H9 (cell line): ENCODE results near the gene TBC1D3B. TPM values are rescaled to one million over a fixed set of nuclear protein-coding genes. Genes with fewer than 3 reads are reported as not detected.
"Not testable (repeated sequence)": the region's sequence is repeated elsewhere in the genome, so short reads cannot be mapped to it uniquely, and the experiment has no call there.

ENCODE experiments used
- DNase-seq: peaks from one replicate; pipeline ENCODE4 v3.0.0-alpha.2; 2017
- H2AFZ ChIP-seq: one replicate; pipeline ENCODE4 v1.6.1; 2013; ENCODE audit warnings: mild to moderate bottlenecking, low read length, control low read depth, moderate library complexity
- H2AK5ac ChIP-seq: 2 replicates; pipeline ENCODE4 v1.6.1; 2013; ENCODE audit warnings: low read length, control low read depth, mixed read lengths; ENCODE audit not compliant: insufficient read length
- H2BK120ac ChIP-seq: one replicate; pipeline ENCODE4 v1.6.1; 2013; ENCODE audit warnings: low read depth, mild to moderate bottlenecking, low read length, control low read depth, inconsistent platforms; ENCODE audit not compliant: poor library complexity, severe bottlenecking
- H2BK12ac ChIP-seq: 2 replicates; pipeline ENCODE4 v1.6.1; 2013; ENCODE audit warnings: low read length, control low read depth, mixed read lengths, low read depth; ENCODE audit not compliant: insufficient read length
- H2BK15ac ChIP-seq: 2 replicates; pipeline ENCODE4 v1.6.1; 2013; ENCODE audit warnings: low read depth, low read length, control low read depth
- H2BK20ac ChIP-seq: one replicate; pipeline ENCODE4 v1.6.1; 2013; ENCODE audit warnings: low read depth, mild to moderate bottlenecking, low read length, control low read depth, inconsistent platforms; ENCODE audit not compliant: poor library complexity, severe bottlenecking
- H2BK5ac ChIP-seq: 2 replicates; pipeline ENCODE4 v1.6.1; 2013; ENCODE audit warnings: low read length, control low read depth, mixed read lengths; ENCODE audit not compliant: insufficient read length
- H3K14ac ChIP-seq: 2 replicates; pipeline ENCODE4 v1.6.1; 2013; ENCODE audit warnings: low read length, control low read depth; ENCODE audit not compliant: insufficient read depth
- H3K18ac ChIP-seq: 2 replicates; pipeline ENCODE4 v1.6.1; 2013; ENCODE audit warnings: low read depth, mild to moderate bottlenecking, mixed read lengths, low read length, control low read depth; ENCODE audit not compliant: insufficient read length
- H3K23ac ChIP-seq: 2 replicates; pipeline ENCODE4 v1.6.1; 2013; ENCODE audit warnings: low read length, control low read depth, mixed read lengths, low read depth; ENCODE audit not compliant: insufficient read length
- H3K23me2 ChIP-seq: 2 replicates; pipeline ENCODE4 v1.6.1; 2013; ENCODE audit warnings: low read depth, mild to moderate bottlenecking, mixed read lengths, low read length, control low read depth; ENCODE audit not compliant: insufficient read length, poor library complexity, severe bottlenecking
- H3K27ac ChIP-seq: 2 replicates; pipeline ENCODE4 v1.5.1; 2013; ENCODE audit warnings: low read length, control low read depth, mixed read lengths, low read depth; ENCODE audit not compliant: insufficient read length
- H3K27me3 ChIP-seq: 2 replicates; pipeline ENCODE4 v1.6.1; 2013; ENCODE audit warnings: low read length, control low read depth, inconsistent platforms; ENCODE audit not compliant: insufficient read depth
- H3K4ac ChIP-seq: 2 replicates; pipeline ENCODE4 v1.6.1; 2013; ENCODE audit warnings: low read depth, mild to moderate bottlenecking, control low read depth, inconsistent platforms, low read length, moderate library complexity
- H3K4me1 ChIP-seq: 2 replicates; pipeline ENCODE4 v1.6.1; 2013; ENCODE audit warnings: low read length, control low read depth, inconsistent platforms; ENCODE audit not compliant: insufficient read depth
- H3K4me2 ChIP-seq: 2 replicates; pipeline ENCODE4 v1.6.1; 2013; ENCODE audit warnings: low read length, control low read depth, mixed read lengths; ENCODE audit not compliant: insufficient read length, insufficient read depth
- H3K56ac ChIP-seq: 2 replicates; pipeline ENCODE4 v1.6.1; 2013; ENCODE audit warnings: low read depth, mild to moderate bottlenecking, mixed read lengths, low read length, control low read depth; ENCODE audit not compliant: insufficient read length
- H3K79me1 ChIP-seq: 2 replicates; pipeline ENCODE4 v1.6.1; 2013; ENCODE audit warnings: low read depth, mild to moderate bottlenecking, moderate library complexity, low read length, control low read depth, inconsistent platforms; ENCODE audit not compliant: insufficient read depth, poor library complexity, severe bottlenecking
- H3K79me2 ChIP-seq: 2 replicates; pipeline ENCODE4 v1.6.1; 2013; ENCODE audit warnings: low read length, control low read depth, inconsistent platforms; ENCODE audit not compliant: insufficient read depth
- H3K9ac ChIP-seq: 2 replicates; pipeline ENCODE4 v1.6.1; 2013; ENCODE audit warnings: low read length, control low read depth, mixed read lengths; ENCODE audit not compliant: insufficient read length; ENCODE audit errors: extremely low read depth
- H3K9me3 ChIP-seq: one replicate; pipeline ENCODE4 v1.6.1; 2013; ENCODE audit warnings: low read depth, low read length, inconsistent platforms; ENCODE audit not compliant: control insufficient read depth
- H3T11ph ChIP-seq: one replicate; pipeline ENCODE4 v1.6.1; 2013; ENCODE audit warnings: mild to moderate bottlenecking, low read length, control low read depth, inconsistent platforms
- H4K20me1 ChIP-seq: one replicate; pipeline ENCODE4 v1.6.1; 2013; ENCODE audit not compliant: control insufficient read depth, insufficient read length, insufficient read depth
- H4K5ac ChIP-seq: 2 replicates; pipeline ENCODE4 v1.6.1; 2013; ENCODE audit warnings: low read depth, mild to moderate bottlenecking, mixed read lengths, low read length, control low read depth; ENCODE audit not compliant: insufficient read length
- H4K8ac ChIP-seq: replicated peaks from 2 replicates; pipeline ENCODE4 v1.6.1; 2013; ENCODE audit warnings: low read length, control low read depth, mixed read lengths, low read depth; ENCODE audit not compliant: insufficient read length
- H4K91ac ChIP-seq: 2 replicates; pipeline ENCODE4 v1.6.1; 2013; ENCODE audit warnings: low read depth, mild to moderate bottlenecking, moderate library complexity, mixed read lengths, low read length, control low read depth; ENCODE audit not compliant: insufficient read length
- H3K27ac Mint-ChIP-seq, 3 experiments: 2 replicates in 2 of 3; 3 replicates in 1 of 3; pipeline ENCODE4 v1.8.0; 2020 to 2021; ENCODE audit warnings: mixed read lengths in 3 of 3, mild to moderate bottlenecking in 1 of 3, moderate library complexity in 1 of 3
- H3K27me3 Mint-ChIP-seq: 2 replicates; pipeline ENCODE4 v1.8.0; 2021; ENCODE audit warnings: low read depth, mild to moderate bottlenecking, moderate library complexity, mixed read lengths
- H3K36me3 Mint-ChIP-seq, 3 experiments: 2 replicates in 2 of 3; 3 replicates in 1 of 3; pipeline ENCODE4 v1.8.0; 2020 to 2021; ENCODE audit warnings: low read depth in 3 of 3, mixed read lengths in 3 of 3; ENCODE audit not compliant: insufficient read depth in 1 of 3
- H3K4me1 Mint-ChIP-seq, 2 experiments: 2 replicates each; pipeline ENCODE4 v1.8.0; 2020; ENCODE audit warnings: mixed read lengths in 2 of 2
- H3K4me3 Mint-ChIP-seq, 2 experiments: 2 replicates in 1 of 2; 3 replicates in 1 of 2; pipeline ENCODE4 v1.8.0; 2020 to 2021; ENCODE audit warnings: mild to moderate bottlenecking in 2 of 2, mixed read lengths in 2 of 2, moderate library complexity in 1 of 2
- H3K9me3 Mint-ChIP-seq, 2 experiments: 2 replicates in 1 of 2; 3 replicates in 1 of 2; pipeline ENCODE4 v1.8.0; 2020; ENCODE audit warnings: mild to moderate bottlenecking in 2 of 2, mixed read lengths in 2 of 2, moderate library complexity in 1 of 2
- WGBS: extraction: QIAGEN DNeasy Blood & Tissue Kit; methylation state at CpG from one replicate; pipeline ENCODE4 v1.1.7; 2013; ENCODE audit warnings: missing lambda C conversion rate, low lambda C conversion rate, mixed read lengths; ENCODE audit not compliant: insufficient read length; ENCODE audit errors: extremely low coverage; 5-methylcytosine and 5-hydroxymethylcytosine counted together
- total RNA-seq: library from RNA; stranded (reverse); gene quantifications from 2 replicates; pipeline ENCODE4 v1.2.1, GENCODE V29; 2021
- TF ChIP-seq, protein P1 (sequence below): fragments of 200-600 bp; sonication (generic); conservative IDR thresholded peaks from 3 replicates; pipeline ENCODE4 v1.8.0; 2021; ENCODE audit warnings: antibody characterized with exemption, mild to moderate bottlenecking

TBC1D3B gene
- total RNA-seq, 1 experiment from 2014 or later: 8.8 TPM

- H3K27me3 Mint-ChIP-seq: peaks cover 42% of the 10 kb centered on the region
- H3K4me1 ChIP-seq: no peaks in the 10 kb centered on the region; the same call in 1 of the 2 replicates
- H3K23me2 ChIP-seq: peaks cover 15% of the 10 kb centered on the region
- H2BK20ac ChIP-seq: no peak overlapping the region
- H3K79me1 ChIP-seq: no peaks in the 10 kb centered on the region
- H3K4ac ChIP-seq: no peak overlapping the region
- peak overlapping the region; percentile 19 for H3K18ac ChIP-seq
- no peak overlapping the region for H4K91ac ChIP-seq
- H2AK5ac ChIP-seq: no peak overlapping the region
- H3T11ph ChIP-seq: no peak overlapping the region
- no peaks in the 10 kb centered on the region for H4K20me1 ChIP-seq
- H4K8ac ChIP-seq: no peak overlapping the region
- H3K36me3 Mint-ChIP-seq: peaks cover 0 to 3% (median 0%) of the 10 kb centered on the region in 3 experiments; a peak in 2 of 7 replicates
- peaks cover 9% of the 10 kb centered on the region; the same call in 1 of the 2 replicates for H3K27me3 ChIP-seq
- no peak overlapping the region for H2BK15ac ChIP-seq
- peak overlapping the region in 1 of 3 experiments; percentile 63; a peak in 1 of 7 replicates for H3K27ac Mint-ChIP-seq
- no peak overlapping the region for H3K23ac ChIP-seq
- no peak overlapping the region for H2AFZ ChIP-seq
- H2BK120ac ChIP-seq: no peak overlapping the region
- no peak overlapping the region for H3K27ac ChIP-seq
- H3K9me3 ChIP-seq: no peaks in the 10 kb centered on the region
- H2BK5ac ChIP-seq: no peak overlapping the region
- no peak overlapping the region for H3K9ac ChIP-seq
- peak overlapping the region; percentile 72 to 84 for H3K4me3 Mint-ChIP-seq
- WGBS: no CpG with 5 or more reads among the region's 48 CpGs
- peak overlapping the region; percentile 0 for H3K14ac ChIP-seq
- peak overlapping the region; percentile 49 for H3K4me2 ChIP-seq
- H4K5ac ChIP-seq: no peak overlapping the region
- H2BK12ac ChIP-seq: no peak overlapping the region
- no peak overlapping the region for H3K56ac ChIP-seq
- no peaks in the 10 kb centered on the region for H3K79me2 ChIP-seq
- H3K9me3 Mint-ChIP-seq: no peaks in the 10 kb centered on the region
- H3K4me1 Mint-ChIP-seq: peaks cover 4 to 9% of the 10 kb centered on the region in 2 experiments
- TF ChIP-seq, protein P1, sequence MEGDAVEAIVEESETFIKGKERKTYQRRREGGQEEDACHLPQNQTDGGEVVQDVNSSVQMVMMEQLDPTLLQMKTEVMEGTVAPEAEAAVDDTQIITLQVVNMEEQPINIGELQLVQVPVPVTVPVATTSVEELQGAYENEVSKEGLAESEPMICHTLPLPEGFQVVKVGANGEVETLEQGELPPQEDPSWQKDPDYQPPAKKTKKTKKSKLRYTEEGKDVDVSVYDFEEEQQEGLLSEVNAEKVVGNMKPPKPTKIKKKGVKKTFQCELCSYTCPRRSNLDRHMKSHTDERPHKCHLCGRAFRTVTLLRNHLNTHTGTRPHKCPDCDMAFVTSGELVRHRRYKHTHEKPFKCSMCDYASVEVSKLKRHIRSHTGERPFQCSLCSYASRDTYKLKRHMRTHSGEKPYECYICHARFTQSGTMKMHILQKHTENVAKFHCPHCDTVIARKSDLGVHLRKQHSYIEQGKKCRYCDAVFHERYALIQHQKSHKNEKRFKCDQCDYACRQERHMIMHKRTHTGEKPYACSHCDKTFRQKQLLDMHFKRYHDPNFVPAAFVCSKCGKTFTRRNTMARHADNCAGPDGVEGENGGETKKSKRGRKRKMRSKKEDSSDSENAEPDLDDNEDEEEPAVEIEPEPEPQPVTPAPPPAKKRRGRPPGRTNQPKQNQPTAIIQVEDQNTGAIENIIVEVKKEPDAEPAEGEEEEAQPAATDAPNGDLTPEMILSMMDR: no peak
- DNase-seq: peak; percentile 87
These were observed 6.0 kb upstream of the TBC1D3B start for GRCh38 chr17:36182176-36183000.

DNA sequence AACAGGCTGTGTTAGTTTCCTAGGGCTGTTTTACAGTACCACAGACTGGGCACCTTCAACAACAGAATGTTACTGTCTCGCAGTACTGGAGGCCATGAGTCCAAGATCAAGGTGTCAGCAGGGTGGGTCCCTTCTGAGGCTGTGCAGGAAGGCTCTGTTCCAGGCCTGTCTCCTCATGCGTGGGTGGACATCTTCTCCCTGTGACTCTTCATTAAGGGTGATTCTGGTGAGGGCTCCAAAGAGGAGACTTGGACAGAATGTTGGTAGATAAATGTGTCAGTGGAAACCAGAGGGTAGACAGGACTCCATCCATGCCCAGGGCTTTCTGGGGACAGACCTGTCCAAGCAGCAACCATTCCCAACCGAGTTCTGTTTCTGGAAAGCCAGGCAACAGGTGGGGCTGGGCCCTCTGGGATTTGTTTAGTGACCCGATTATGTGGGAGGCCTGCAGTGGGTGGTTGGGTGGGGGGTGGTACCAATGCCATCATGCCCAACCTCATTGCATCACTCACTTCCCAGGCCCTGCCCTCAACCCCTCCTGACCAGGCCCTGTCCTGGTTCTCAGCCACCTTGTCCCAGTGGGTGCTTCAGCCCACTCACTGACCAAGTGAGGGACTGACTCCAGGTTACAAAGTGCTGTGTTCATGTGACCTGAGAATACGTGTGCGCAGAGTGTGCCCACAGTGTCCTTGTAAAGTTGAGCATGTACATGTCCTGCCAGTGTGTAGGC lies 5.2 kb upstream of the TBC1D3B start:
- H4K8ac ChIP-seq, H4K20me1 ChIP-seq, H3K27ac ChIP-seq, H3K4me2 ChIP-seq, H3K14ac ChIP-seq, H3K79me2 ChIP-seq, H3K4ac ChIP-seq, H4K91ac ChIP-seq, H3K56ac ChIP-seq, H4K5ac ChIP-seq, H3K4me1 ChIP-seq, H2BK120ac ChIP-seq, H2BK15ac ChIP-seq, H3K9me3 ChIP-seq, H3K23ac ChIP-seq, H2BK12ac ChIP-seq, H3T11ph ChIP-seq, H3K18ac ChIP-seq, H2BK20ac ChIP-seq, H2AFZ ChIP-seq, H2AK5ac ChIP-seq, H3K9me3 Mint-ChIP-seq, H3K36me3 Mint-ChIP-seq, H3K27me3 ChIP-seq, H3K4me1 Mint-ChIP-seq, H3K27ac Mint-ChIP-seq, H3K9ac ChIP-seq, H2BK5ac ChIP-seq, H3K79me1 ChIP-seq: not testable (repeated sequence)
- peaks cover 15% of the 10 kb centered on the region for H3K23me2 ChIP-seq
- WGBS: no CpG with 5 or more reads among the region's 6 CpGs
- peaks cover 42% of the 10 kb centered on the region for H3K27me3 Mint-ChIP-seq
- peak overlapping the region; percentile 72 to 84; a peak in 4 of 5 replicates for H3K4me3 Mint-ChIP-seq
- DNase-seq: peak; percentile 28
